SKM-1 (cell line): ENCODE measurements around the gene MYH11.
A peak's percentile ranks its signal among the peaks of the same experiment; 100 is the strongest.

Experiments
- DNase-seq: peaks from one replicate; lab custom pipeline; 2025; ENCODE audit not compliant: unreplicated experiment; lab: John Stamatoyannopoulos, UW

MYH11 gene

DNA sequence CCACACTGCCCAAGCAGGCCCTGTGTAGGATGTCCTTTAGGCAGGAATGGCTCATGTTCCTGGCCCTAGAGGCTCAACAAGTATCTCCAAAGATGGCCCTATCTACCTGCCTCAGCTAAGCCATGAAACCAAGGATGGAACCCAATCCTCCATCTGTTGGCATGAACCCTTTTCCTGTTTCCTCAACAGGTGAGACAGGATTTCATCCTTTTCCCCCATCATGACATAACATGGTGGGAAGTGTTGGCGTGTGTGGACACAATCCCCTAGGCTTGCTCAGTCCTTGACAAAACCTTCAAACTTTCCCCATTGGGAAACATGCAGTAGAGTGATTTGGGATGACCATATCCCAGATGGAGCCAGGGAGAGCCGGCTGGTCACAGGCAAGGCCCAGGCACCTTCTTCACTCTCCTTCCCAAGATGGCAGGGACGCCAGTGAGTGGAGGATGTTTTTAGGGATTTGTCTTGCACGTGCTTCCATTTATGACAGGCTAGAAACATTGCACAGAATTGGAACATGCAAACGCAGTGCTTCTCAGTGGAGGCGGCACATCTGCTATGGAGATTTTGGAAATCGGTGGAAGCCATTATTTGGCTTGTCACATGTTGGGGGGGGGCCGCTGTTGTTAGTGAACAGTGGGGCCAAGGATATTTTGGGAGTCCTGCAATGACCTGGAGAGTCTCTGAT, 77.0 kb downstream of the MYH11 start:
- DNase-seq: no peak

DNA sequence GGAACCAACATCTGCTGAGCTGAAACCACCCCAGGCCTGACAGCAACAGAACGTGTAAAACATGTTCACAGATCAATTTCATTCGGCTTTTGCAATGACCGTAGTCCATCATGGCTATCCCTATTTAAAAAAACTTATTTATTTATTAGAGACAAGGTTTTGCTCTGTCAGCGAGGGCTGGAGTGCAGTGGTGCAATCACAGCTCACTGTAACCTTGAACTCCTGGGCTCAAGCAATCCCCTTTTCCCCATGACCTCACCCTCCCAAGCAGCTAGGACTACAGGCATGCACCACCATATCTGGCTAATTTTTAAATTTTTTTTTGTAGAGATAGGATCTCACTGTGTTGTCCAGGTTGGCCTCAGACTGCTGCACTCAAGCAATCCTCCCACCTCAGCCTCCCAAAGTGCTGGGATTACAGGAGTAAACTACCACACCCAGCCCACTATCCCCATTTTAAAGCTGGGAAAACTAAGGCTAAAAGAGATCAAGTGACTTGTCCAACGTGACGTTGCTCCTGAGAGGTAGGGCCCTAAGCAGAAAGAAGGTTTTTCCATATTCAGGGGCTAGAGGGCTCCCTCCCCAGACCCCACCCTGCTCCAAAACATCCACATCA, 77.7 kb downstream of the MYH11 start:
- no peak for DNase-seq

DNA sequence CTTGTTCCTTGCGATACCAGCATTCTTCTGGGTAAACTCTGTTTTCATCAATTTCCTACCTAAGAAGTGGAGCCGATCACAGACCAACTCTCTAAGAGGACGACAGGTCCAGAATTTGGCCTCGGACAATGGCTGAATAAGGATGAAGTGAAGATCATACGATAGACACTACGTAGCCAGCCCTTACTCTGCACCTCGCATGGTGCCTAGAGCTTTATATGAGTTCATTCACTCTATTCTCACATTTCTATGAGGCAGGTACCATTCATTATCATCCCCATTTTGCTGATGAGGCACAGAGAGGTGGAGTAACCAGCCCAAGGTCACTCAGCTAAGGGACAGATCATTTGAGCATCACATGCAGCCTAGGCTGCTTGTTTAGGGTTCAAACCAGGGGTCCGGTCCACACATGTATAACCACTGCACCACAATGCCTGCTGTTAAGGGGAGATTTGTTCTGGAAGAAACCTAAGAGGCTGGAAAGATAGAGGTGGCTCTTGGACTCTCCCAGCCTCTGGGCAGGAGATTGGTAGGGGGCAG, 78.6 kb downstream of the MYH11 start:
- DNase-seq: no peak

DNA sequence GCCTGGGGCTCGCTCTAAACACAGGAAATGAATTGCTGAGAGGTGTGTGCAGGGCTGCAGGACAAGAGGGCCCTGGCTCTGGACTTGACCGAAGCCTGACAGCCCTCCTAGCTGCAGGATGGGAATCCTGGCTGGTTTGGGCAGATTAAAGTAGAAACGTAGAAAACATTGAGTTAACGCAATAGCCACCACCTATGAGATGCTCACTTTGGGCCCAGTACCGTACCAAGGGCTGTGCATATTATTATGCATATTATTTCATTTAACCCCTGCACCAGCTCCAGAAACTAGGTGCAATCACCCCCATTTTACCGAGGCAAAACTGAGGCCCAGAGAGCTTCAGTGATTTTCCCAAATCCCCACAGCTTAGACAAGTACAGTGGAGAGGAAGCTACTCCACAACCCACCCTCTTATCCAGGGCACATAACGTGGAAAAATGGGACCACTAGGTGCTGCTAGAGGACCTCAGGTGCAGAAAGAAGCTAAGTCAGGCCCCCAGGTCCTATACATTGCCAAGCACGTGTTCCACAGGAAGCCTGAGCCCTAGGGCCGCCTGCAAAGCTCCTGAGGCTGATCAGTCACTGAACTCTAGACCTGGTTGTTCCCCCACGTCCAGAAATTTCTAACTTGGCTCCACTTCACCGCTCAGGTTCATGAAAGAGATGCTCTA, 79.2 kb downstream of the MYH11 start:
- no peak for DNase-seq

DNA sequence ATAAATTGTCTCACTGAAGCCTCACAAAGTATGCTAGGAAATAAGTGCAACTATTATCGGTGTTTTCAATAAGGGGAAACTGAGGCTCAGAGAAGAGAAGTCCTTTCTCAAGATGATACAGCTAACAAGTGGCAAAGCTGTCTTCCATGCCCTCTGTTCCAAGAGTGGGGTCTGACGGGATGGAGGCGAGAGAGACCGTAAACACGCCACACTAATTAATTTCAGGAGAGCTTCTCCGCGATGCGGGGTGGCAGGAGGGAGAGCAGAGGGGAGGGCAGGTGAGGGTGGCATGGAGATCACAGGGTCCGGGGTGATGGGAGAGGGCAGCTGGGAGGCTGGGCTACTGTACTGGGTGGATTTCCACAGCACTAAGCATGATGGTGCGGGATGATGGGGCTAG, 80.3 kb downstream of the MYH11 start:
- no peak for DNase-seq

DNA sequence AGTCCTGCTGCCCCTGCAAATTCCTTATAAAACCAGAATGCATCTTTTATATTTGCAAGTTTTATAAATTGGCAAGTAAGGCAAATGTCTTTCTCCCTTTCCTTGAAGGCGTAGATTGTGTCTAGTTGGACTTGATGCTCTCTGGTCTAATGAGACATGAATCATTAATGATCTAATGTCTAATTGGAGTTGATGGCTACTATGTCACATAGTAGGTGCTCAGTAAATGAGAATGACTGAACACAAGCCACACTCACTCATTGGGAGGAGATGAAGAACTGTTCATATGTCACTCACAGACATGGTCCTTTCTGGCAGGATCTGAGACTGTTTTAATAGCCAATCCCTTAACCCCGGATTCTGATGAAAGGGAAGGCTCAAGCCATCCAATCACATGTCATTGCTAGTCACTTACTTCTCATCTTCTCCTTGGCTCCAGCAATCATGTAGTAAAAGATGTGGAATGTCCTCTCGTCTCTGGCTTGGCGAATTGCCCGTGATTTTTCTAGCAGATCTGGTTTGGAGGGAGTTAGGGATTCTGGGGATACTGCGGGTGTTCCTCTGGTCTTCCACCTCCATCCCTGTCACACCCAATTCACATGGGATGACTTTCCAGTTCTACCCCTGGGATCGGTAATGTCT, 81.0 kb downstream of the MYH11 start:
- no peak for DNase-seq

DNA sequence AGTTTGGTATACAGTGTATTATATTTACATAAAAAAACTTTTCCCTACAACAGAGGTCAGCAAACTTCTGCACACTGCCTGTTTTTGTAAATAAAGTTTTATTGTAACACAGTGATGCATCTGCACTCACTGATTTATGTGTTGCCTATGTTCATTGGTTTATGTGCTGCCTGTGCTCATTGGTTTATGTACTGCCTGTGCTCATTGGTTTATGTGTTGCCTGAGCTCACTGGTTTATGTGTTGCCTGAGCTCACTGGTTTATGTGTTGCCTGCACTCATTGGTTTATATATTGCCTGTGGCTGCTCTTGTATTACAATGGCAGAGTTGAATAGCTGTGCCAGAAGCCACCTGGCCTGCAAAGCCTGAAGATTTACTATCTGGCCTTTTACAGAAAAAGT, 81.6 kb downstream of the MYH11 start:
- no peak for DNase-seq

DNA sequence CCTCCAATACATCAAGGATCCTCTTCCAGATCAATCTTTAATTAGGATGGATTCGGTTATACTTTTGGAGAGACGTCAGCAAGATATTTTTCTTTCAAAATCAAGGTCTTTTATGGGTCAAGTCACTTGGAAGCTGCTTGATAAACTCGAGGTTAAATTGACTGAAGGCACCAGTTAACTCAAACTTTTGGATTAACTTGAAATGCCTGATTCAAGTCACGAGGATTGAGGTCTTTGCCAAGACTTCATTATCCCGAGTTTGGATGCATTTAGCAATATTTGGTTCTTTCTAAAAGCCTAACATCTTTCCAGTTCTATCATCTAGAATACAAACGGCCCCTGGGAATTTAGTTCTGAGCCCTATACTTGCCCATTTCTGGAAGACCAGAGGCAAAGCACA, 82.9 kb downstream of the MYH11 start:
- DNase-seq: no peak

DNA sequence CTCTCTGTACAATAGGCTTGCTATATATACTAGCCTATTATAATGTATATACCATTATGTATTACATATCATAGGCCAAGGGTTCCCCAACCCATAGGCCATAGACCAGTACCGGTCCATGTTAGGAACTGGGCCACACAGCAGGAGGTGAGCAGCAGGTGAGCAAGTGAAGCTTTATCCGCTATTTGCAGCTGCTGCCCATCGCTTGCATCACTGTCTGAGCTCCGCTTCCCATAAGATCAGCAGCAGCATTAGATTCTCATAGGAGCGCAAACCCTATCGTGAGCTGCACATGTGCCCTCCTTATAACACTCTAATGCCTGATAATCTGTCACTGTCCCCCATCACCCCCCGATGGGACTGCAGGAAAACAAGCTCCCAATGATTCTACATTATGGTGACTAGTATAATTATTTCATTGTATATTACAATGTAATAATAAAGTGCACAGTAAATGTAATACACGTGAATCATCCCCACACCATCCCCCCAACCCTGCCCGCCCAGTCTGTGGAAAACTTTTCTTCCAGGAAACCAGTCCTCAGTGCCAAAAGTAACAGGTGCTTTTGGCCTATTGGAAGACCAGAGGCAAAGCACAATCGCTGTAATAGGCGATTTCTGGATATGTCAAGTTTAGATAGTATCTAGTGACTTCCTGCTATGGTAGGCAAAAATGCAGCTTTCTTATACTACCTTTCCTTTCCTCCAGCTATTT, 84.1 kb downstream of the MYH11 start:
- no peak for DNase-seq

DNA sequence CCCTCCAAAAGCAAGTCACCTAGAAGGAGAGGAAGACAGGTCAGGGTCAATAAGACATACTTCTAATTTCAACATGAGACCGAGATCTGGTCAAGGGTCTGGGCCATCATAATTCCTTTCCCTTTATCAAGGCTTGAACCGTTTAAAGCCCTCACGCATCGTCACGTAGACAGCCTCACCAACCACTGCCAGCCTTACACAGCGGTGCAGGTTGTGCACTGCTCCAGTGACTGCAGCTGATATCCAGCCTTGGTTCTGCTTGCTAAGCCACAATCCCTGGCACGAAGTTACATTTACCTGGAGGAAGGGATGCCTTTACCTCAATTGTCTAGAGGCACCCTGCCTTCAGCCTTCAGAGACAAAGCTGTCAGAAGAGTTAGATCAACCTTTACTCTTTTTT, 85.1 kb downstream of the MYH11 start:
- no peak for DNase-seq

DNA sequence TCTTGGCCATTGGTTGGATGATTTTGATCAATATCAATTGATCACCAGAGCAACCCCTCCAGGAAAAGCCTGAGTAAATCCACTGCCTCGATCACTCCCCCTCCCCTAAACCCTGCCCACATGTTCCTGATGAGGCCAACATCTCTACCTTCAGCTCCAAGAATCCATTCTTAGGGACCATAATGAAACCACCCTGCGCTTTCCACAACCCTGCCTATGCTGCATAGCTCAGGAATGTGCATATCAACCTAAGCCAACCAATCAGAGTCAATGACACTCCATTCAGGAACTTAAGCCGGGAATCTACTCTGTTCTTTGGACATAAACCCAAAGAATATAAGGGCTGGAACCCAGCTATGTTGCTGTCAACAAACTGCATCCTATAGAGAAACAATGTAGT, 86.3 kb downstream of the MYH11 start:
- DNase-seq: no peak

DNA sequence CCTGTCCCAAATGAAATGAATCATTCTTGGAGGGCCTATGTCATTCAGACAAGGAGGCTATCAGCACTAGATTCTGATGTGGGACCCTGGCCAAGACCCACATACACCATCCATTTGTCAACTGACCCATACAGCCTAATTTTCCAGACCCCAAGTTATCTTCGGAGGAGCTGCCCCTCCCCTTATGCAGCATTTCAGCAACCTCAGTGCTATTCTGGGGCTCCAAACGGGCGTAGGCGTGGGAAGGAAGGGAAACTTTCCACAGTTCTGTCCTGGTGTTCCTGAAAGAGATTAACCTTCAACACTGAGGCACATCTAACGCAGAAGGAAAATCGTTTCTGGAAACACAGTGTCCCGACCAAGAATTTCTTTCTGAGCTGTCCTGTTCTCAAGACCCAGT, 86.7 kb downstream of the MYH11 start:
- DNase-seq: no peak

DNA sequence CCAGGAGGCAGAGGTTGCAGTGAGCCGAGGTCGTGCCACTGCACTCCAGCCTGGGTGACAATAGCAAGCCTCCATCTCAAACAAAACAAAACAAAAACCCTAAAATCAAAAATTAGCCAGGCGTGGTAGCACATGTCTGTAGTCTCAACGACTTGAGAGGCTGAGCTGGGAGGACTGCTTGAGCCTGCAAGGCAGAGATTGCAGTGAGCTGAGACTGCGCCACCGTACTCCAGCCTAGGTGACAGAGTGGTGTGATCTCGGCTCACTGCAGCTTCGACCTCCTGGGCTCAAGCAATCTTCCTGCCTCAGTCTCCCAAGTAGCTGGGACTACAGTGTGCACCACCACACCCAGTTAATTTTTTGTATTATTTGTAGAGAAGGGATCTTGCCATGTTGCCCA, 87.6 kb downstream of the MYH11 start:
- no peak for DNase-seq

DNA sequence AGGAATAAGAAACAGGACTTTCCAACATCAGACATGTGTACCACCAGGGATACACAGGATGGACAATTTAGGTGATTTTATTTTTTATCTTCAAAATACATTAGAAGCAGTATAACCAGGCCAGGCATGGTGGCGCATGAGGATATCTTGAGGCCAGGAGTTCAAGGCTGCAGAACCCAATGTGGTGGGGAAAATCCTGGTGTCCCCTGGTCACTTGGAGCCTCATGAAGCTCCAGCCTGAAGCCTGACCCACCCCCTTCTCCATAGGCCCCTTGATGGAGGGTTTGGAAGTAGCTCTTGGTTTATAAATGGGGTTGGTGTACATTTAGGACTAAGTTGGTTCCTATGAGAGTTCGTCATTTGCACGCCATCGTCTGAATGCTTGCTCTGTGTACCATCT, 88.6 kb downstream of the MYH11 start:
- no peak for DNase-seq

DNA sequence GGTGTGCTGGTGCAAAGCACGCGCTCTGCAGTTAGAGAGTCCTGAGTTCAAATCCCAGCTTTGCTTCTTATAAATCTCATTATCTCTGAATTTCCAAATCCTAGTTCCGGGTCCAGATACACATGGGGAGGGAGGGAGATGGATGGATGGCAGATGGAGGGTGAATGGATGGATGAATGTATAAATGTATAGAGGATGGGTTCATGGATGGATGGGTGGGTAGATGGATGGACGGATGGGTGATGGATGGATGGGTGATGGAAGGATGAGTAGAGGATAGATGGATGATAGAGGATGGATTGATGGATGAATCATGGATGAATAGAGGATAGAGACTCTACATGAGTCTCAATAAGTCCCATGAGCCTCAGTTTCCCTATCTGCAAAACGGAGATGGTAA, 89.9 kb downstream of the MYH11 start:
- no peak for DNase-seq

DNA sequence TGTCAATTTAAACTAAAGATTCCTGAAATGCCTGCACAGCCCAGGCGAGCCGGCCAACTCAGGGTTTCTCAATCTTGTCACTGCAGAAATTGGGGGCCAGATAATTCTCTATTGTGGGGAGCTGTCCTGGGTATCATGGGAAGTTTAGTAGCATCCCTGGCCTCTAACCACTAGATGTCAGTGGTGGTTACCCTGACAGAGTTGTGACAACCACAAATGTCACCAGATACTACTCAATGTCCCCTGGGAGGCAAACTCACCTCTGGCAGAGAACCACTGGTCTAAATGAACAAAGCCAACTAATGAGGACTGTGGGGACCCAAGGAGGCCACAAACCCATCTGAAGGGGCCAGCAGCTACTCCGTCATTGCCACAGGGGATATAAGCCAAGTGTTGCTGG, 90.9 kb downstream of the MYH11 start:
- DNase-seq: peak; percentile 38

DNA sequence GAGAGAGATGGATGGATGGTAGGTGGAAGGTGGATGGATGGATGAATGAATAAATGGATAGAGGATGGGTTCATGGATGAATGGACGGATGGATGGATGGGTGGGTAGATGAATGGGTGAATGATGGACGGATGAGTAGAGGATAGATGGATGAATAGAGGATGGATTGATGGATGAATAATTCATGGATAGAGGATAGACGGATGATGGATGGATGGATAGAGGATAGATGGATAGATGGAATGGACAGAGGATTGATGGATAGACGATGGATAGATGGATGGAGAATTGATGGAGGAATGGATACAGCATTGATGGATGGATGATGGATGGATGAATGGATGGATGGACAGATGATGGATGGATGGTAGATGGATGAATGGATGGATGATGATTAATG, 91.7 kb downstream of the MYH11 start:
- no peak for DNase-seq

DNA sequence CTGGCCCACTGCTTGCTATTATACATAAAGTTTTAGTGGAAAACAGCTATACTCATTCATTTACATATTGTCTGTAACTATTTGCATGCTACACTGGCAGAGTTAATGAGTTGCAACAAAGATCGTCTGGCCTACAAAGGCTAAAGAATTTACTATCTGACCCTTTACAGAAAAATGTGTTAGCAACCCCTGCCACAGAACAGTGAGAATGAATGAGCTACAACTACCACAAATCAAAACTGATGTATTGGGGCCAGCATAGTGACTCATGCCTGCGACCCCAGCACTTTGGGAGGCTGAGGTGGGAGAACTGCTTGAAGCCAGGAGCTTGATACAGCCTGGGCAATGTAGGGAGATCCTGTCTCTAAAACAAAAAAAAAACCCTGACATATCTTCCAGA, 92.7 kb downstream of the MYH11 start:
- DNase-seq: no peak

DNA sequence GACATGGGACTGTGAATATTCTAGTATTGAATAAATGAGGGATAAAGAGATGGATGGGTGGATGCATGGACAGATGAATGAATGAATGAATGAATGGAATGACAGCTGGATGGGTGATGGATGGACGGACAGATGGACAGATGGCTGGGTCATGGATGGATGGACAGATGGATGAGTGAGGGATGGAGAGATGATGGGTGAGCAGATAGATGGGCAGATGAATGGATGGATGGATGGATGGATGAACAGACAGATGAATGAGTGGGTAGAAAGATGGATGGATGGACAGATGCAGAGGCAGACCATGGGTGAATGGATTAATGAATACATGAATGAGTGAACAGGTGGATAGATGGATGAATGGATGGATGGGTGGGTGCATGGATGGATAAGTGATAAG, 96.7 kb downstream of the MYH11 start:
- DNase-seq: no peak

DNA sequence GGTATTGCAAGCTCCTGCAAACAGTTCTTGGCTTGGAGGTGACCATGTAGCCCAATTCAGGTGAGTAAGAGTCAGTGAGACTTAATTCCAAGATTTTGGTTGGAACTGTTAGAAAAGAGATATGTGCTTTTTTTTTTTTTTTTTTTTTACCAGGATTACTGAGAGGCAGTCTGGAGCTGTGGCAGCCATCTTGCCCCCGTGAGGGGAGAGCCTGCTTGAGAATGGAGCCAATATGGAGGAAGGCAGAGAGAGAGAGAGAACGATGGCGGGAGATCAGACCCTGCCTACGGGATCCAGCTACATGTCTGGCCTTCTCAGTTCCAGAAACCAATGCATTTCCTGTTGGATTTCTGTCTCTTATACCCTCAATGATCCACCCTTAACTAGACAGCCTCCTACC, 97.8 kb downstream of the MYH11 start:
- no peak for DNase-seq

DNA sequence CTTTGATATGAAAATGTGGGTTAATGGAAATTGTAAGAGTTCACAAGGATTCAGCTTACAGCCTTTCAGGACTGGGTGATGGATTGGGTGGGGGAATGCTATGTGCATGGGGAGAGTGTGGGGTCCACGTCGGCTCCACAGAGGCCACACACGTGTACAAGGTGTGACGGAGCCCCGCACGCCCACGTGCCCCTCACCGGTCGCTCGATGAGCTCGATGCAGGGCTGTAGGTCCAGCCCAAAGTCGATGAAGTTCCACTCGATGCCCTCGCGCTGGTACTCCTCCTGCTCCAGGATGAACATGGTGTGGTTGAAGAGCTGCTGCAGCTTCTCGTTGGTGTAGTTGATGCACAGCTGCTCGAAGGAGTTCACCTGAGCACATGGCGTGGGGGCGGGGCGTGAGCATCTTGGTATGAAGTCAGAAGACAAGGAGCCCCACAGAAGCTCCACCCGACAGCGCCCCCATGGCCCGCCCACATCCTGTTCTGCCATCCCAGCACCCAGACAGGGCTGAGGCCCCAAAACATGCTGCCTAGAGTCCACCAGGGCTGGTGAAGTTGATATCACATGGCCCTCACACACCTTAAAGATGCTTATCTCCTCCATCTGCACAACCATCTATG, 99.1 kb downstream of the MYH11 start:
- DNase-seq: no peak
